ES-I3 (cell line): ENCODE results near the gene SVIL.

Source experiments
- H3K36me3 ChIP-seq: 2 replicates; pipeline ENCODE4 v1.6.1; 2013; ENCODE audit warnings: mild to moderate bottlenecking, low read length, control low read depth, moderate library complexity; ENCODE audit not compliant: insufficient read depth
- H3K4me1 ChIP-seq: 2 replicates; pipeline ENCODE4 v1.6.1; 2013; ENCODE audit warnings: mild to moderate bottlenecking, control low read depth, low read length; ENCODE audit not compliant: insufficient read depth
- H3K9ac ChIP-seq: 2 replicates; pipeline ENCODE4 v1.6.1; 2013; ENCODE audit warnings: low read depth, mild to moderate bottlenecking, low read length, moderate library complexity
- H3K9me3 ChIP-seq: 2 replicates; pipeline ENCODE4 v1.6.1; 2013; ENCODE audit warnings: mild to moderate bottlenecking, low read length, moderate library complexity; ENCODE audit not compliant: control insufficient read depth, insufficient read depth

The SVIL gene

DNA sequence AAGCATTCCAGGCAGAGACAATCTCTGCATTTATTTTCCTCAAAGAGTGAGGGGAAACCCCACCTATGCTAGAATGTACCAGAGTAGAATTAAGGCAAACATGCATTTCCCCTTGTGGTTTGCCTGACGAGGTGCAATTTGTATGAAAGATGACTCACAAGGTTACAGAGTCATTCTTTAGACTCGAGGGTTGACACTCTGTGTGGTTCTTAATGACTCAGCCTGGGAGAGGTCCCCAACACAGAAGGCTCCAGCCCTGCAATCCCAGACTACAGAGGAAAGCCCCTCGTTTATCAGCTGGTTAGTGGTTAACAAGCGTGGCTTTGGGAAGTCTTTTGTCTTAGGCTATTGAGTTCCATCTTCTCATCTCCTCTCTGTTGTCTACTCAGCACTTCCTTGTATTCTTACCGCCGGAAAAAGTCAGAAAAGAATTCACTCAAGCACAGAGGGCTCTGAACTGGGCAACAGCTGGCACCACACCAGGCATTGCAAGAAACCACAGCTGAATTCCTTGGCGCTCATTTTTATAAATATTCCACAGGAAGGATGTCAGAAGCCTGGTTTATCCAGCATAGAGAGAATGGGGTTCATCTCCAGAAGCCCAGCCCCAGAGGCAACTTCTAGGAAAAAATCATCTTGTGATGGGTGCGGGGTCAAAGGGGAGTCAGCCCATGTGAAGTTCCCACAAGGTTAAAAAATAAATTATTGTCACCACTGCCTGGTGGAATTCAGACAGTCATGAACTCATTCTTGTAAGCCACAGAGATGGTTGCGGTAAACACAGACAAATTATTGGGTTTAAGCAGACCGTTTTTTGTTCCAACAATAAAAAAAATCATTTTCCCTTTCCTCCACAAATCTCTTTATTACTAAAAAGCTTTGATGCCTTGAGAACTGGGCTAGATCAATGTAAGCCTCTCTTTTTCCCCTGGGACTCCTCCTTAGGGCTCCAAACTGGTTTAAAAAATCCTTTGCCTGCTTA, 24.5 kb upstream of the SVIL start:
- peaks cover 15% of the 10 kb centered on the region; the same call in 1 of the 2 replicates for H3K4me1 ChIP-seq
- H3K9ac ChIP-seq, result no peak overlapping the region
- H3K36me3 ChIP-seq, result peaks cover 13% of the 10 kb centered on the region
- peaks cover 10% of the 10 kb centered on the region for H3K9me3 ChIP-seq

DNA sequence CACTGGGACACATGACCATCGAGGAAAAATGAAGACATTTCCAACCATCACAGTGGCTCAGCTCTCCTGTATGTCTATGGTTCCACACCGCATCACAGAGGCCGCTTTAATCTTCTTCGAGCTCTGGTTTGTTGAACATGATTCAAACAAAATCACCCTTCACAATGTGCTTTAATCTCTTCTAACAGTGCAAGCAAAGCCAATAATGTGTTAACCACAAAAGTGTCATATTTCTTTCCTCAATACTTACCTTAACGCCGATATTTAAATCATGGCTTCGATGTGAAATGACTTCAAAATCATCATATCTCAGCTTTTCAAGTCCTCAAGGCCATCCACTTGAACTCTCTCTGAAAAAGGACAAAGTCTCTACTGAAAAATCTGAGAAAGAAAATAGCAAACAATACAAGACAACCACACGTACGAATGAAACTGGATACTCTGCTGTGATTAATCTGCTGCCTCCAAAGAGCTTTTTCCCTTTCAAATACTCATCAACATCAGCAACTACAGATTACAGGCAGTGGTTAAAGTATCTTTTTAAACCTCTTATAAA, 23.0 kb upstream of the SVIL start:
- H3K36me3 ChIP-seq, result peaks cover 13% of the 10 kb centered on the region
- H3K9me3 ChIP-seq, result peaks cover 10% of the 10 kb centered on the region
- H3K4me1 ChIP-seq, result peaks cover 15% of the 10 kb centered on the region; the same call in 1 of the 2 replicates
- no peak overlapping the region for H3K9ac ChIP-seq

DNA sequence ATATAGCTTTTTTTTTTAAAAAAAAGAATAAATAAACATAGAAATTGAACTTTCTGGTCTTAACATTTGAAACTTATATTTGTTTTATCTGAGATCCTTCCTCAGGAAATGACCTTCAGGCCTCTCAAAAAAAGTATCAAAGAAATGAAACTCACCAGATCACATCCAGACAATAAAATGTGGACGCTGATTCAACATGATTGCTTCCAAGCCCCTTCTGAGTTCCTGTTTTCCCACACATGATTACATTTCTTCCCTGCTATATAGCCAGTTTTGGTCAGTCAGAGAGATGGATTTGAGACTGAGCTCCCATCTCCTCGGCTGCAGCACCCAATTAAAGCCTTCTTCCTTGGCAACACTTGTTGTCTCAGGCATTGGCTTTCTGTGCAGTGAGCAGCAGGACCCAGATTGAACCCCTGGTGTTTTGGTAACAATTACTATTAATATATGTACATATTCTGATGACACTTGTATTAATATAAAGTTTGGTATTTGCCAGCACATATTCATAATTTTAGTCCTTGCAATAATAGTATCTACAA, 21.8 kb upstream of the SVIL start:
- peaks cover 13% of the 10 kb centered on the region for H3K36me3 ChIP-seq
- H3K4me1 ChIP-seq, result peaks cover 13% of the 10 kb centered on the region; the same call in 1 of the 2 replicates
- no peak overlapping the region for H3K9ac ChIP-seq
- peaks cover 10% of the 10 kb centered on the region for H3K9me3 ChIP-seq

DNA sequence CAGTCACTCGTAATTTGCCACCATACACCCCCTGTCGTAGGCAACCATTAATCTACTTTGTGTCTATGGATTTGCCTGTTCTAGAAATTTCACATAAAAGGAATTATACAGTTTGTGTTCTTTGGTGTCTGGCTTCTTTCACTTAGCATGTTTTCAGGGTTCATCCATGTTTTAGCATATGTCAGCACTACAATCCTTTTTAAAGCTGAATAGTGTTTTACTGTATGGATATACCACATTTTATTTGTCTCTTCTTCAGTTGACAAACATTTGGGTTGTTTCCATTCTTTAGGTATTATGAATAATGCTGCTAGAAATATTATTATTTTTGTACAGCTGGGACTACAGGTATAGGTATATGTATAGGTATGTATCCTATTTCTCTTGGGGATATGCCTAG, 17.4 kb upstream of the SVIL start:
- H3K9me3 ChIP-seq, result peaks cover 9% of the 10 kb centered on the region
- no peak overlapping the region for H3K9ac ChIP-seq

DNA sequence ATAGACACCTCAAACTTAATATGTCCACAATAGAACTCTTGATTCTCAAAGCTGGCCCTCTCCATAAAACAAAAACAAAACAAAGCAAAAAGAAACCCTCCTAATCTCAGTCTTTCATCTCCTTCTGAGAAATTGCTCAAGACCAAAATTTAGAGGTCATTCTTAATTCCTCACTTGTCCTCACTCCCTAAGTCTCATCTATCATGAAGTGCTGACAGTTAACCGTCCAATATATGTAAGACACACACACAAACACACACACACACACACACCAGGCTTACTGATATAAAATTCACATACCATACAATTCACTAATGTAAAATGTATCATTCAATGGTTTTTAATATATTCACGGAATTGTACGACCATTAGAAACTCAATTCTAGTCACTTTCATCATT, 17.0 kb upstream of the SVIL start:
- Histone ChIP-seq H3K9ac (no peak overlapping the region), H3K4me1 (peaks cover 4% of the 10 kb centered on the region; the same call in 1 of the 2 replicates), H3K9me3 (peaks cover 6% of the 10 kb centered on the region; the same call in 1 of the 2 replicates), H3K36me3 (peaks cover 7% of the 10 kb centered on the region; the same call in 1 of the 2 replicates)

More for the DNA sequence above, 17.4 kb upstream of the SVIL start:
- Histone ChIP-seq H3K4me1 (peaks cover 4% of the 10 kb centered on the region; the same call in 1 of the 2 replicates), H3K36me3 (peaks cover 8% of the 10 kb centered on the region)

DNA sequence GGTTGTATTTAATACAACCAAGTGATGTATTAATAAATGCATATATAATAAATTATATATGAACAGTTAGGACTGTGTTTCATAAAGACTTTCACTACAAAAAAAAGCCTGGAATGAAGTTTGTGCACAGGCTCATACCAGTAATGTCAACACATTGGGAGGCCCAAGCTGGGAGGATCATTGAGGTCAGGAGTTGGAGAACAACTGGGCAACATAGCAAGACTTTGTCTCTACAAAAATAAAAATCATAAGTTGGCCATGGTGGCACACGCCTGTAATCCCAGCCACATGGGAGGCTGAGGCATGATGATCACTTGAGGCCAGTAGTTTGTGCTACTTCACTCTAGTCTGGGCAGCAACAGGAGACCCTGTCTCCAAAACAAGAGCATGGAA, 15.8 kb upstream of the SVIL start:
- H3K9me3 ChIP-seq, result peaks cover 4% of the 10 kb centered on the region; the same call in 1 of the 2 replicates
- H3K9ac ChIP-seq, result no peak overlapping the region
- peaks cover 4% of the 10 kb centered on the region; the same call in 1 of the 2 replicates for H3K4me1 ChIP-seq
- H3K36me3 ChIP-seq, result peaks cover 6% of the 10 kb centered on the region; the same call in 1 of the 2 replicates

DNA sequence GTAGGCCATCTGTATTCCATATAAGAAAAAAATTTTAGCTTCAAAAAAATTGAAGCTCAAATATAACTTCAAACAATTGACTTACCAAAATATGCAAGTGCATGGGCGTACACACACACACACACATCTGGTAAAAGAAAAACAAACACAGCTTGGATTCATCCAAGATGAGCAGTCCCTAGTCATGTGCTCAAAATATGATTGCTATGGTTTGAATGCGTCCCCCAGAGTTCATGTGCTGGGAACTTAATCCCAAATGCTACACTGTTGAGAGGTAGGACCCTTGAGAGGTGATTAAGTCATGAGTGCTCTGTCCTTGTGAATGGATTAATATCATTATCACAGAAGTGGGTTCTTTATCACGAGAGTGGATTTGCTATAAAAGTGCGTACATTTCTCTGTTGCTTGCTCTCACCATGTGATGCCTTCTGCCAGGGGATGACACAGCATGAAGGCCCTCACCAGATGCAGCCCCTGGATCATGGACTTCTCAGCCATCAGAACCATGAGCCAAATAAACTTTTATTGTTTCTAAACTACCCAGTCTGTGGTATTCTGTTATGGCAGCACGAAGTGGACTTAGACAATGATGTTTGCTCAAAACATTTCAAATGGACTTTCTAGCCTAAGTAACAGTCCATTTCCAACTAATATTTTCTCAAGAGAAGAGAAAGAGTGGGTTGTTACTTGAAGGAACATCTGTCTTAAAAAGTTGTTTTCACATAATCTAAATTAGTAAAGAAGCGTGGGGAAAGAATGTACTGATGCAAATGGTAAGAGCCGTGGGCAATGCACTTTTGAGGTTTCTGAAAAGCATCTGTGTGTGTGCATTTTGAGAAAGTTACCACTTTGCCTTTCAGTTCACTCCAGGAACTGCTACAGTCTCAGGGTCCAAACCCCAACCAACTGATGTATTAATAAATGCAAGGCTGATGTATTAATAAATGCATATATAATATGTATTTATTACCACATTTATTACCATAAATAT, 15.1 kb upstream of the SVIL start:
- Histone ChIP-seq H3K36me3 (no peaks in the 10 kb centered on the region), H3K9me3 (peaks cover 4% of the 10 kb centered on the region; the same call in 1 of the 2 replicates), H3K9ac (no peak overlapping the region), H3K4me1 (peaks cover 4% of the 10 kb centered on the region; the same call in 1 of the 2 replicates)

DNA sequence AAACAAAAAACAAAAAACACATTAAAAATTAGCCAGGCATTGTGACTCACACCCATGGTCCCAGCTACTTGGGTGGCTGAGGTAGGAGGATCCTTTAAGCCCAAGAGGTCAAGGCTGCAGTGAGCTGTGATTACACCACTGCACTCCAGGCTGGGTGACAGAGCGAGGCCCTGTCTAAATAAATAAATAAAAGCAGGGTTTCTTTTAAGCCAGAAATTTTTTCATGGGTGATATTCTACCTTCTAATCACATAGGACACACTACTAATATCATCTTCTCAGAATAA, 14.2 kb upstream of the SVIL start:
- Histone ChIP-seq H3K4me1 (peaks cover 9% of the 10 kb centered on the region; the same call in 1 of the 2 replicates), H3K9me3 (peaks cover 4% of the 10 kb centered on the region; the same call in 1 of the 2 replicates), H3K9ac (no peak overlapping the region), H3K36me3 (no peaks in the 10 kb centered on the region)

DNA sequence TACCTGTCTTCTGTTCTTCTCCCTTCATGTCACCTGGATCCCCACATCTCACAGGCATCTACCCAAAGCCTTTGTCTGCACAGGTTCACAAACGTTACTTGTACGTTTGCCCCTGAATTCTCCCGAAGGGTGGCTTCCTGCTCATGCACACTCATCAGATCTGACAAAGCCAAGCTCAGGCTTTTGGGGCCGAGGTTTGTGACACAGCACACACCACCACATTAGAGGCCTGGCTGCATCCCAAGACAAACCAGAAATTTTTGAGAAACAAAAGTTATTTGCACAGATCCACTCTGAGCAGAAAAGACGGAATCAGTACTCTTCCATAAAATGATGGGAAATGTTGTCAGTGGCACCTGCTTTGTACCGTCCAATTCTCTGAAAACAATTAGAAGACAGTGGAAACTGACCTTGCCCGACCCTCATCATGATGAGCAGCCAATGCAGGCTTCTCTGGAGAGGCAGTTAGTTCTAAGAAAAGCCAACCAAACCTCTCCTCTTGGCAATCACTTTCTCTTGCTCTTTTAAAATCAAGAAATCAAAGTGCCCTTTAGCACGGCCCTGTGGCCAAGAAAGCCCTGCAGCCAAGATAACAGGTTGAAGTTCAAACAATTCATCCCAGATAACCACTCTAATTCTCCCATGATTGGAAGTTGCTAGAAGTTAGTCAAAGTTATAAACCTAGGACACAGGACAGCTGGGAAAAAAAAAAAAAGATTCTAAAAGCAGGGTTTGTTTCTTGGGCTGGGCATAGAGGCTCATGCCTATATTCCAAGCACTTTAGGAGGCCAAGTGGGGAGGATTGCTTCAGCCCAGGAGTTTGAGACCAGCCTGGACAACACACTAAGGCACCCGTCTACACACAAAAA, 13.6 kb upstream of the SVIL start:
- Histone ChIP-seq H3K4me1 (peaks cover 13% of the 10 kb centered on the region; the same call in 1 of the 2 replicates), H3K36me3 (no peaks in the 10 kb centered on the region), H3K9me3 (peaks cover 4% of the 10 kb centered on the region; the same call in 1 of the 2 replicates), H3K9ac (no peak overlapping the region)

DNA sequence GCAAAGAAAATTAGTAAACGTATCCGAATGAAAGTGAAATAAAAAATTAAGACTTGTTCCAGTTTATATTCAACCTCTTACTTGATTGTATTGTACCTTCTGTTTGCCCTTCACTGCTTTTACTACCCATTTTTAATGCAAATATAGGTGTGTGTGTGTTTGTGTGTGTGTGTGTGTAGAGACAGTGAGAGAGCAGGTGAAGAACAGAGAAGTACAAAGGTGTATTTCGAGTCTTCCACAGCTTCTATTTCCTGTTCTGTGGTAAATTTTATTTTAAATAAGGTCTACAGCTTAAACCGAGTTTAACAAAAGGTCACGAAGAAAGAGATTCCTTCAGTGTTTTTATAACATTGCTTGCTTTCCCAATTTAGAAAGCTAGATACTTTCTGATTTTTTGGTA, 12.7 kb upstream of the SVIL start:
- peaks cover 13% of the 10 kb centered on the region; the same call in 1 of the 2 replicates for H3K4me1 ChIP-seq
- H3K36me3 ChIP-seq, result no peaks in the 10 kb centered on the region
- H3K9me3 ChIP-seq, result peaks cover 4% of the 10 kb centered on the region; the same call in 1 of the 2 replicates
- no peak overlapping the region for H3K9ac ChIP-seq

DNA sequence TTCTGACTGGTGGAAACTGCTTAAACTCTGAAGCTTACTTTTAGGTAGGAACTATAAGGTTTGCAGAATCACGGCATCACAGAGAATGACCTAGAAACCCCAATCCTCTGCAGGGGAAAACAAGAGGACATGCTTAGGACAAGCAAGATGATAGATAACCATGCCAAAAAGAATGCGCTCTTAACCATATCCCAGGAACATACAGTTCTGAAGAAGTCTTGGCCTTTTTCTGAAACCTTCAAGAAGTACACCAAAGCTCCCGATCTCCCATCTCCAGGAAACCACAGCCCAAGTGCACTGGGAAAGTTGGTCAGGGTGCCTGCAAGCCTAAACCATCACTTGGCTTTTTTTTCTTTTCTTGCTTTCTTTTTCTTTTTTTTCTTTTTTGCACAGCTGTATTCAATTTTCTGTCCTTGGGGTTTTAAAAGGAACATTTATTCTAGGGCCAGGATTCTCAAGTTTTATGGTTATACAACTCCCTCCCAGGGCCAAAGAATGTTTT, 12.2 kb upstream of the SVIL start:
- Histone ChIP-seq H3K4me1 (peaks cover 13% of the 10 kb centered on the region; the same call in 1 of the 2 replicates), H3K36me3 (no peaks in the 10 kb centered on the region), H3K9ac (no peak overlapping the region), H3K9me3 (peaks cover 4% of the 10 kb centered on the region; the same call in 1 of the 2 replicates)

DNA sequence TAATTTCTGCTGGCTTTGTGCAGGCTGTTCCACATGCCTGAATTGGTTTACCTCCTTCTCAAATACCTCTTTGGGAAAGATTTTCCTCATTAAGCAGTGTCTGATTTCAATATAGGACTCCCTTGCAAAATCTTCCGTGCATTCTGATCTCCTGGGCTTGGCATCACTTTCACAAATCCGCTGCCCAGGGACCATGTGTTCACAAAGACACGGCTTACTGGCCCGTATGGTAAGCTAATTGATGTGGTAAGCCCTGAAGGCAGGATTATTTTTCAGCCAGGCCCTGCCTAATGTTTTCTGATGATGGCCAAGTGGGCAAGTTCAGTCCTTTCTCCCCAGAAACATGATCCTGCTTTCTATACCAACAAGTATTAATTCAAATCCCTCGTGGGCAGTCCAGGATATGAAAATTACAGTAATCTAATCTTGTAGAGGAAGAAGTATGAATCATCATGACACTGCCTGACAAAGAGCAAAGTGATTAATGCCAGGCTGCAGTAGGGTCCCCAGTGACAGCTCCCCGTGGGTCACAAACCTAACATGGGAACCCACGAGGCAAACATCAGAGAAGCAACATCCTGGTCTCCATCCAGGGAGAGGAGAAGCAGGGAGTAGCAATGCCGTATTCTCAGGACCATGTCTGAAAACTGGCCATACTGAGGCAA, 11.6 kb upstream of the SVIL start:
- Histone ChIP-seq H3K36me3 (no peaks in the 10 kb centered on the region), H3K4me1 (peaks cover 13% of the 10 kb centered on the region; the same call in 1 of the 2 replicates), H3K9me3 (peaks cover 4% of the 10 kb centered on the region; the same call in 1 of the 2 replicates), H3K9ac (no peak overlapping the region)
